Umbilical cord (tissue), 2 donors: ENCODE data around the gene LAIR2. TPM values are rescaled to one million over a fixed set of nuclear protein-coding genes. Genes with fewer than 3 reads are reported as not detected.

Experiments
- DNase-seq: peaks from one replicate; pipeline ENCODE4 v3.0.0-alpha.2; 2015; ENCODE audit warnings: low spot score
- total RNA-seq: library from RNA; depleted of rRNA; stranded (reverse); fragments of >200 nt; gene quantifications from one replicate; pipeline ENCODE4 v1.2.3, GENCODE V29; 2014; ENCODE audit warnings: low replicate concordance; ENCODE audit not compliant: insufficient read depth

Gene LAIR2, protein sequence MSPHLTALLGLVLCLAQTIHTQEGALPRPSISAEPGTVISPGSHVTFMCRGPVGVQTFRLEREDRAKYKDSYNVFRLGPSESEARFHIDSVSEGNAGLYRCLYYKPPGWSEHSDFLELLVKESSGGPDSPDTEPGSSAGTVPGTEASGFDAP
- not detected for total RNA-seq

DNA sequence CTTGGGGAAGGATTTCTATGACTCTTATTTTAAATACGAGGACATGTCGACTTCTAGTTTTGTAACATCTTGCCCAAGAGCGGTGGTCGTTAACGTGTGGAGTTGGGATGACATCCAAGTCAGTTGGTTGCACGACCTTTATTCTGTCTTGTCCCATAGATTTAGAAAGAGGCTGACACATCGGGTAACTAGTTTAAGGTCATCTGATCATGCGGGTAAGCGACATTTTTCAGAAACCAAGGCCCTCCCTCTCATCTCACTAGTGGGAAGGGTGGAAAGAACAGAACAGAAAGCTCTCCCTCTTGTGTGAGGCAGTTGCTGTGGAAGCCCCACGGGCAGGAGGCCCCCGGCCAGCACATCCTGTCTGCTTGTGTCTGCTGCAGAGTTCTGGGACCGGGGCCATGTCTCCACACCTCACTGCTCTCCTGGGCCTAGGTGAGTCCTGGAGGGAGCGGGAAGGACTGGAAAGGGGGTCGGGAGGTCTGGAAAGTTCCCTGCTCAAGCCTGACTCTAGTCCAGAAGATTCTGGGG lies at the start of gene LAIR2:
LAIR2 (plus strand) TSS at position 314 of the 531 bp plus-strand sequence; CDS start at position 402, 88 bp downstream.
- no peak for DNase-seq

DNA sequence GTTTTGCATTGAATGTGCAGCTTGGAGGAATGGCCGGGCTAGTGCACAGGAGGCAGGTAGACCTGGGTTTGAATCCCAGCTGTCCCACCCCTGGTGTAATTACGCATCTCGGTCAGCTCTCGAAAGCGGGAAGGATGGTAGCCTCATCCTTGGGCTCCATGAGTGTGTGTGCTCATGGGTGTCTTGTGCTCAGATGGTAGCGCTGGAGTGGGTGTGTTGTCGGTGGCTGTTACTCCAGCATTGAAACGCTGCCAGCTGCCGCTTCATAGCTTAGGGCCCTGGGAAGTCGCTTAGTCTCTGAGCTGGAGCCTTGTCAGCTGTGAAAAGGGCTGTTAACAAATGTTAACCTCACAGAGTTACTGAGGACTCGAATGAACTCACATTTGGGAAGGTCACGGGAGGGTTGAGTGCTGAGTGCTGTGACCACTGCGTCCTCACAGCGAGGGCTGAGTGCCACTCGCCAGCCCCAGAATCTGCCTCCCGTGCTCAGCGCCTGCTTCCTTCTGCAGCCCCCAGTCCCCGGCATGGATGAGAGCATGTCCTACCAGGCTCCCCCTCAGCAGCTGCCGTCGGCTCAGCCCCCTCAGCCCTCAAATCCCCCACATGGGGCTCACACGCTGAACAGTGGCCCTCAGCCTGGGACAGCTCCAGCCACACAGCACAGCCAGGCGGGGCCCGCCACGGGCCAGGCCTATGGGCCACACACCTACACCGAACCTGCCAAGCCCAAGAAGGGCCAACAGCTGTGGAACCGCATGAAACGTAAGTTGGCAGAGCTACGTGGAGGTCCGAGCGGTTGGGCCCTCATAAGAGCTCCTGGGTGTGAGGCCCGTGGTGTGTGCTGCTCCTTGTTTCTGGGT lies 48.5 kb upstream of the LAIR2 start:
- DNase-seq = no peak

DNA sequence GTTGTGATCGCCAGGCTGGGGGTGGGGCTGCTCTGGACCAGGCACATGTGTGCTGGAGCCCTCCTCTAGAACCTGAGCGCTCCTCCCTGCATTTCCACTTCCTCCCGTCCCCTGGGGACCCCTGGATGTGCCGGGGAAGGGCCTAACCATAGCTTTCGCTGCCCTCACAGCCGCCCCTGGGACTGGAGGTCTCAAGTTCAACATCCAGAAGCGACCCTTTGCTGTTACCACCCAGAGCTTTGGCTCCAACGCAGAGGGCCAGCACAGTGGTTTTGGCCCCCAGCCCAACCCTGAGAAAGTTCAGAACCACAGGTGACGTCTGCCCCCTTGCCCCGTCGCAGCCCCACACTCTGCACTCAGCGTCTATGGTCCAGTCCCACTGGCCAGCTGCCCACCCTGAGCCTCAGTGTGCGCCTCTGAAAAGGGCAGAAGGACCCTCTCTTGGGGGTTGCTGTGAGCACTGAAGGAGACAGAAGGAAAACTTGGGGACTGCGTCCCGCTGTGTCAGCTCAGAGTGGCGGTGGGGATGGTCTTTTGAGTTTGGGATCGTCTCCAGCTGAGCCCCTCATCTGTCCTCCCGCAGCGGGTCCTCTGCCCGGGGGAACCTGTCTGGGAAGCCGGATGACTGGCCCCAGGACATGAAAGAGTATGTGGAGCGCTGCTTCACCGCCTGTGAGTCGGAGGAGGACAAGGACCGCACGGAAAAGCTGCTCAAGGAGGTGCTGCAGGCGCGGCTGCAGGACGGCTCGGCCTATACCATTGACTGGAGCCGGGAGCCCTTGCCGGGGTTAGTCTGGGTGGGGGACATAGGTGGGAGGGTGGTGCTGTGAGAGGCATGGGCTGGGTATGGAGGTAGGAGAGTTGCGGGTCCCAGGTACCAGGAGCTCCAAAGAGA lies 47.6 kb upstream of the LAIR2 start:
- no peak for DNase-seq

DNA sequence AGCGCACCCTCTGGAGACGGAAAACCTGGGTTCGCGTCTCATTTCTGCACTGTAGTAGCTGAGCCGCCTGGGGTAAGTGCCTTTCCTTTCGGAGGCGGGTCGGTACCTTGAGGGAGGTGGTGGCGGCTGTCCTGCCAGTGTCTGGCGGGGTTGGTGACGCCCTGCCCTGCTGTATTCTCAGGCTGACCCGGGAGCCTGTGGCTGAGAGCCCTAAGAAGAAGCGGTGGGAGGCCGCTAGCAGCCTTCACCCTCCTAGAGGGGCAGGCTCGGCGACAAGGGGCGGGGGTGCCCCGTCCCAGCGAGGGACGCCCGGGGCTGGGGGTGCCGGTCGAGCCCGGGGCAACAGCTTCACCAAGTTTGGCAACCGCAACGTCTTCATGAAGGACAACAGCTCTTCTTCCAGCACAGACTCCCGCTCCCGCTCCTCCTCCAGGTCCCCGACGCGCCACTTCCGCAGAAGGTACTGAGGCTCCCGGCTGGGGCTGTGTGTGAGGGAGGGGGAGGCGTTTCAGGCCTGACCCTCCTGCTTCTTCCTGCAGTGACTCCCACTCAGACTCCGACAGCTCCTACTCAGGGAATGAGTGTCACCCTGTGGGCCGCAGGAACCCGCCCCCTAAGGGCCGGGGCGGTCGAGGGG lies 46.7 kb upstream of the LAIR2 start:
- no peak for DNase-seq

DNA sequence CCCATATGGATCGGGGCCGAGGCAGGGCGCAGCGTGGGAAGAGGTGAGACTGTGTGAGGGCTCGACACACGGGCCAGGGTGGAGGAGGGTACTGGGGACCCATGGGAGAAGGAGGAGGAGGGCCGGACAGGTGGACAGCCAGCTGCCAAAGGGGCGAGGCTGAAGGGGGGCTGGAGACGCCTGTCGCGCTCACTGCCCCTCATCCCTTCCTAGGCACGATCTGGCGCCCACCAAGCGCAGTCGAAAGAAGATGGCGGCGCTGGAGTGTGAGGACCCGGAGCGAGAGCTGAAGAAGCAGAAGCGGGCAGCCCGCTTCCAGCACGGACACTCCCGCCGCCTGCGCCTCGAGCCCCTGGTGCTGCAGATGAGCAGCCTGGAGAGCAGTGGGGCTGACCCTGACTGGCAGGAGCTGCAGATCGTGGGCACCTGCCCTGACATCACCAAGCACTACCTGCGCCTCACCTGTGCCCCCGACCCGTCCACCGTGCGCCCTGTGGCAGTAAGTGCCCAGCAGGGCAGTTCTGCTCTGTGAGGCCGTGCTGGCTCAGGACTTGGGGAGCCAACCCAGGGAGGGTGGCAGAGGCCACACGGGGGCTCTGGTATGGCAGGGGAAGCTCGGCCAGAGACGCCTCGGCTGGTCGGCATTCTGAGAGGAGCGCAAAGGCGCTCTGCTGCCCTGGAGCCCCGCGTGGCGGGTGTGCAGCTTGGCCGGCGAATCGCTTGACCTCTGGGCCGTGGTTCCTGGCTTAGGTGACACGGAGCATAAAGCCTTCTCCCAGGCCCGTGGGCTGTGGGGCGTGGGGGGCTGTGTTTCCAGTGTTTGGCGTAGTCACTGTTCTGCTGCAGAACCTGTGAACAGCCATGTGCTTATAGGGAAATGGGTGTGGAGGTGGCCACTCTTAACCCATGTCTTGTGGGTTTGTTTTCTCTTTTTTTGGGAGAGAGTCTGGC lies 45.9 kb upstream of the LAIR2 start:
- no peak for DNase-seq

DNA sequence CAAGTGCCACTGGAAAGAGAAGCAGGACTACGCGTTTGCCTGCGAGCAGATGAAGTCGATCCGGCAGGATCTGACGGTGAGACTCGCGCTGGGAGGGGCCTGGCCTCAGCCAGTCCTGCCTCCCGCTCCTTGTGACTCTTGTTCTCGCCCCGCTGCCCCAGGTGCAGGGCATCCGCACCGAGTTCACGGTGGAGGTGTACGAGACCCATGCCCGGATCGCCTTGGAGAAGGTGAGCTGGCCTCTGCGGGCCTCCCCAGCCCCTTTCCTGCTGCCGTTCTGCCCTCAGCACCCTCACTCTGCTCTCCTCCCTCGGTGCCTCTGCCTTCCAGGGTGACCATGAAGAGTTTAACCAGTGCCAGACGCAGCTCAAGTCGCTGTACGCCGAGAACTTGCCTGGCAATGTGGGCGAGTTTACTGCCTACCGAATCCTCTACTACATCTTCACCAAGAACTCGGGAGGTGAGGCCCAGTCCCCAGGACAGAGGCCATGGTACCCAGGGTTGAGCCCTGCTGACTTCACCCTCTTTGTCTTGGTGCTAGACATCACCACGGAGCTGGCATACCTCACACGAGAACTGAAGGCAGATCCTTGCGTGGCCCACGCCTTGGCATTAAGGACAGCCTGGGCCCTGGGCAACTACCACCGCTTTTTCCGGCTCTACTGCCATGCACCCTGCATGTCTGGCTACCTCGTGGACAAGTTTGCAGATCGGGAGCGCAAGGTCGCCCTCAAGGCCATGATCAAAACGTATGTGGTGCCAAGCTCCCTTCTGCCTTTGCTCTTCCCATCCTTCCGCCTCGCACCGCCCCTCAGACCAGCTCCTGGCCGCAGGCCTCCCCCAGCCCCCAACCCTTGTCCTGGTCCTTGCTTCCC lies 44.6 kb upstream of the LAIR2 start:
- no peak for DNase-seq

DNA sequence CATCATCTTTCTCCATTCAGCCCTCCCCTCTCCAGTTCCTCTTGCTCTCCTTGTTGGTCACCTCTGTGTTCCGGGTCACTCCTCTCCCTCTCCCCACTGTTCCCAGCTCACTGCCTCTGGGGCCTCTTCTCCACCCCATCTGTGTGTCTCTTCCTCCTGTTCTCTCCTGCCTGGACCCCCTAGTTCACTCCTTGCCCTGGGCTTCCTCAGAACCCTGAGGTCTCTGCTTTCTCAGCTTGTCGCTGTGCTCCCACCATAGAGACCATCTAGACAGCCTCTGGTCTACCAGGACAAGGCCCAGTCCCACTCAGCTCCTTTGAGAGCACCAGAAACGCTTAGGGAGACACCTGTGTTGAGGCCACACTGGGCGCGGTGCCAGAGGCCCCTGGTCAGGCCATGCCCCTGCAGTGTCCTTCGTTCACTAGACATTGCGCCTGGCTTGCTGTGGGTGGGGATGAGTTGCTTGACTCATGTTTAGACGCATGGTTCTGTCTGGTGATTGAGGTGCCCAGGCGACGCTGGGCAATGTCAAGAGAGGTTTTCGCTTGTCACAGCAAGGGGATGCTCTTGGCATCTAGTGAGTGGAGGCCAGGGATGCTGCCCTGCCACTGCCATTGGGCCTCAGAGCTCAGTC lies 43.9 kb upstream of the LAIR2 start:
- DNase-seq = no peak

DNA sequence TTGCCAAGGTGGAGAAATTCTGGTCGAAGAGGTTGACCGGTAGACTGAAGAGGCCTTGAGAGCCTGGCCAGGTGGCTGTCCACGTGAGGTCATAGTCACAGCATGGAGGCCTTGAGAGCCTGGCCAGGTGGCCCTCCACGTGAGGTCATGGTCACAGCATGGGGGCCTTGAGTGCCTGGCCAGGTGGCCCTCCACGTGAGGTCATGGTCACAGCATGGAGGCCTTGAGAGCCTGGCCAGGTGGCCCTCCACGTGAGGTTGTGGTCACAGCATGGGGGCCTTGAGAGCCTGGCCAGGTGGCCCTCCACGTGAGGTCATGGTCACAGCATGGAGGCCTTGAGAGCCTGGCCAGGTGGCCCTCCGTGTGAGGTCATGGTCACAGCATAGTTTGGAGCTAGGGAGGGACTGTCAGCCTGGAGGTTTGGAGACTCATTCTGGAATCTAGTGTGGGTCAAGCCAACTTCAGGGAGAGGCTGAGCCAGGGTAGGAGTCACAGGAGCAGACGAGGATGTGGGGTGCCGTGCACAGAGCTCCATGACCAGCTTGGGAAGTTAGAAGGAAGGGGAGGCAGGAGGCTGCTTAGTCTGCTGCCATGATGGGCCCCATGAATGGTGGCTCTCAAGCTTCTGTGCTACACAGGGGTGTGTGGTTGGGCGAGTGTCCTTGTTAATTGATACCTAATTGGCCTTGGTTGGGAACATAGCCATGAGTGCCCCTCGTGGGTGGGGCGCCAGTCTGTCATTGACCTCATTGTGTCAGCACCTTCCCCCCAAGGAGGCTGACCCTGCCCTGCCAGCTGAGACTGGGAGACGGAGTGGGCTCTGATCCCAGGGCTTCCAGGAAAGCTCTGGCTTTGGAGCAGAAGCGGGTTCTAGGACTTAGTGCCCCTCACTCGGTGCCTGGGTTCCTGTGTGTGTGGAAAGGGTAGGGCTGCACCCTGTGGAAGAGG lies 43.1 kb upstream of the LAIR2 start:
- DNase-seq = no peak

DNA sequence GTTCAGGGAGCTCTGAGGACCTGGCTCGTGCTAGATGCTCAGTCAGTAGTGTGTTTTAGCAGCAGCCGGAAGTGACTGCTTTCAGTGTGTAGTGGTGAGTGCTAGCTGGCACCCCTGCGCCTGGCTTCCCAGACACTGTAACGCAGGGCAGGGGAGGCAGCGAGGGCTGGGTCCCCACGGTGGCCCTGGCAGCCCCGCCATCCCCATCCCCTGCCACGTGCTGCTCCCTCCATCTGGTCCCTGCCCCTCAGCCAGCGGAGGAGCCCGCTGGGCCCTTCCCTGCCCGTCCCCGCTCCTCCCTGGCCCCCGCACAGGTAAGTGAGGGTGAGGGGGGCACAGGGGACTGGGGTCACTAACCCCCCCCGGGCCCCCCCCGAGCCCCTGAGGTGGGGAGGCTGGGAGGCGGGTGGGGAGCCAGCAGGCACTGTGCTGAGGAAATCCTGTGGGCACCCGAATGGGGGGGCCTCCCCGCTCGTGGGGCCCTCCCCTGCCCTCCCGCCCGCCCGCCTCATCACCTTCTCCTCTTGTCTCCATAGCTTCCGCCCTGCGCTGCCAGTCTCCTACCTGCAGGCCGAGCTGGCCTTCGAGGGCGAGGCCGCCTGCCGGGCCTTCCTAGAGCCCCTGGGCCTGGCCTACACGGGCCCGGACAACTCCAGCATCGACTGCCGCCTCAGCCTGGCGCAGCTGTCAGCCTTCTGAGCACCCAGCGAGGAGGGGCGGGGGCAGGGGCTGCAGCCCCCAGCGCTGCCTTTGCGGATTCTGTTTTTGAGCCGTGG lies 42.2 kb upstream of the LAIR2 start:
- no peak for DNase-seq

DNA sequence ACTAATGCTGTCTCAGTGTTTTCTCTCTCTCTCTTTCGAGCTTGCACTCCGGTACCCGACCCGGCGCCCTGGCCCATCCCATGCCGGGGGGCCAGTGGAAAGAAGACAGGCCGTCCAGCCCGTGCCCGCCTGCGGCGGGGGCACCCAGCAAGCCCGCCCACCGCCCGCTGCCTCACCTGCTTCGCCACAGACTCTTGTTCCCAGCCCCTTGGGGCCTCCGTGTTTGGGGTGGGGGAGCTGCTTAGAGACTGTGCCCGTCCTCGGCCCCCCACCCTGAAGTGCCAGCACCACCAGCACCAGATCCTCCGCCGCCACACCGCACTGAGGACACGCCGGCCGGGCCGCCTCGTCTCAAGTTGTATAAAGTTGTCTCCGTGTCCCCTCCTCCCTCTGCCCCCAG lies 41.4 kb upstream of the LAIR2 start:
- no peak for DNase-seq

DNA sequence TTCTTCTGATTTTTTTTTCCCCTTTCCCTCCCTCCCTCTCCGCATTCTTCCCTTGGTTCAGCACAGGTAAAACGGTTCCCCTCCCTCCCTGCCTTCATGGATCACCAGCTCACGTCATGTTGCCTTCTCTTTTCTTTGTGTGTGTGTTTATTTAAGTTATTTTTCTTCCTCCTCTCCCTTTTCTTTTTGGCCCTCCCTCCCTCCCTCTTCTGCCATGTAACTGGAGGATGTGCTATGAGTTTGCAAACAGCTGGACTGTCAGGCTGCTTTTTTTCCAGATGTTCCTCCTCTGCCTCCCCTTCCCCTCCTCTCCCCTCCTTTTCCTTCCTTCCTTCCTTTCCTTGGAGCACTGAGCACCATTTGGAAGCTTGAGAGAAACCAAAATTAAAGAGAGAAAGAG lies 41.0 kb upstream of the LAIR2 start:
- no peak for DNase-seq

DNA sequence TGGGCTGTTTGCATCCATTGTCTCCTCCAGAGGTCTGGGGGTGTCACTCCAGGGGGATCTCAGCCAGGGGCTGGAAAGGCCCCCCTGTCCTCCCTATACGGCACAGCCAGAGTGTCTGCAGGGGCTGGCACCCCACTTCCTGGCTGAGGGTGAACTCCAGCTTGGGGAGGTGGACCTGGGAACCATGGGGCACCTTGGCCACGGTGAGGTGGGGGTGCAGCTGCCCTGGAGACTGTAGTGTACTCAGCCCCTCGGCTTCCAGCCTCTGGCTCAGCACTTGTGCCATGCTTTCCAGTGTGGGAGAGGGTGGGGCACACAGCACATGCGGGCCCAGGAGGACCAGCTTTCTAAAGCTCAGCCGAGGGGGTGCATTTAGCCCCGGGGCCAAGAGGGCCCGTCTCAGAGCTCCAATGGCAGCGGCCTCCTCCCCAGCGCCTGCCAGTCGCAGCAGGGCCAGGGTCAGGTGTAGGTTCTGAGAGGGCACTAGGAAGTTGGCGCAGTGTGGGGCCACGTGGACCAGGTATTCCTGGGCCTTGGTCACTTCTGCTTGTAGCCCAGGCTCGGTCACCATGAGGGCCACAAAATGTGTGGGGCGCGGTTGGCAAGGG lies 40.5 kb upstream of the LAIR2 start:
- DNase-seq = no peak

DNA sequence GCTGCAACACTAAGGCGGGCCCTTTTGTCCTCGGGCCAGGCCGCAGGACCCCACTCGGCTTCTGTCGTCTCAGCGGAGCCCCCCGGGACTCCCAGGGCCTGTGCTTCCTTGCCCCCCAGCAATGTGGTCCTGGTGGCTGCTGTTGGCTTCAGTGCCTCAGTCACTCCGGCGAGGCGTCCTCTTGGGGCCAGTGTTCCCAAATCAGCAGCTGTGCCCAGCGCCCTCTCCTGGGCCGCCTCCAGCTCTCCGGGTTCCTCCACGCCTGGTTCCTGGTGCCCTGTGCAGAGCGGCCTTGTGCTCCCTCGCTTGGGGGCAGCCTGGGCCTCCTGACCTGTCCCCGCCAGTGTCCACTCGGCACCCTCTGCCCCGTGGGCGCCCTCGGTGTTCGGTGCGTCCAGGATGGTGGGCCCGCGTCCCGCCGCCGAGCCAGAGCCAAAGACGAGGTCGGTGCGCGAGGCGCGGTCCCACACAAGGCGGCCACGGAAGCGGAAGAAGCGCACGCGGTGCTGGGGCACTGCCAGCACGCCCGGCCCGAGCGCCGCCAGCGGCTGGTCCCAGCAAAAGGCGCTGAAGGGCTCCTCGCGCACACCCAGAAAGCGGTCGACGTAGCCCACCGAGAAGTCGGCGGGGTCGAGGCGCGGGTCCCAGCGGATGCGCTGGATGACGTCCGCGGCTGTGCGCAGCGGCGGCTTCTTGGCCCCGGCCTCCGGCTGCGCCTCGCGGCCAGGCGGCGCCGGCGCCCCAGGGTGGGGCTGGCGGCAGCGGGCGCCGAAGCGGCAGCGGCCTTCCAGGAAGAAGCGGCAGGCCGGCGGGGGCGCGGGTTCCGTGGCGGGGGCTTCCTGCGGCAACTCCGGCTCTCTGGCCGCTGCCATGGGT lies 39.7 kb upstream of the LAIR2 start:
- DNase-seq = peak; percentile 75

DNA sequence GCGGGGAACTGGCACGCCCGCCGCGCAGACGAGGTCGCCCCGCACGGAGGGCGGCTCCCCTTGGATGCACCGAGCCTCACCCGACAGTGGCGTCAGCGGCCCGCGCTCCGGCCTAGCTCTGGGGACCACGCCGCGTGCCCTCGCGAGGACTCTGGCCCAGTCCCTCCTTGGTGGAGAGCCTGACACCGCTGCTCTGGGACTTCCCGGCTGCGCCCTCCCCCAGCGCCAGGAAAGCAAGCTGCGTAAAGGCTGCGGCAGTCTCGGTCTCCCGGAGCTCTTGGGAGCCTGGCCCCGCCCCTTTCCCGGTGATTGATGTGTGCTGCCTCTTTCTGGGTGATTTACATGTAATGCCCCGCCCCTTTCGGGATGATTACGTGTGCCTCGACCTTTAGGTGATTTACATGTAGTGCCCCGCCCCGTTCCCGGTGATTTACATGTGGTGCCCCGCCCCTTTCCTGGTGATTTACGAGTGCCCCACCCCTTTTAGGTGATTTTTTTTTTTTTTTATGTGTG lies 39.0 kb upstream of the LAIR2 start, which contains the start of gene LENG9:
LENG9 (minus strand) TSS at position 248 of the 513 bp plus-strand sequence. CDS start 252 bp downstream, outside the sequence.
- peak; percentile 99 for DNase-seq

DNA sequence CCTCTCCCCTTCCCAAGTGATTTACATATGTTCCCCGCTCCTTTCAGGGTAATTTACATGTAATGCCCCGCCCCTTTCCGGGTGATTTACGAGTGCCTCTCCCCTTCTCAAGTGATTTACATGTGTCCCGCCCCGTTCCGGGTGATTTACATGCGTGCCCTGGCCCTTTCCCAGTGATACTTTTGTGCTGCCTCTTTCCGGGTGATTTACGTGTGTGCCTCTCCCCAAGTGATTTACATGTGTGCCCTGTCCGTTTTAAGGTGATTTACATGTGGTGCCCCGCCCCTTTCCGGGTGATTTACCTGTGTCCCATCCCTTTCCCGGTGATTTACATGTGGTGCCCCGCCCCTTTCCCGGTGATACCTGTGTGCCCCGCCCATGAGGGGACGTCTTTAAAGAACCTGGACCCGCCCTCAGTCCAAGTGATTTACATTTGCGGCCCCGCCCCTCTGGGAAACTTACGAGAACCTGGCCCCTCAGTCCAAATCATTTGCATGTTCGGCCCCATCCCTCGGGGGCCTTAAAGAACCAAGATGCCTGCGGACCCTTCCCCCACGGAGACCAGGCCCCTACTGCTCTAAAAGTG lies 38.5 kb upstream of the LAIR2 start:
- peak; percentile 93 for DNase-seq
